ENCODE measurements around the gene KRT4.
"Not testable (repeated sequence)": the region's sequence is repeated elsewhere in the genome, so short reads cannot be mapped to it uniquely, and the experiment has no call there.

Gene KRT4

GRCh38 chr12:52807544-52808470 lies 6.1 kb downstream of the KRT4 start:
- no peak for DNase-seq

DNA sequence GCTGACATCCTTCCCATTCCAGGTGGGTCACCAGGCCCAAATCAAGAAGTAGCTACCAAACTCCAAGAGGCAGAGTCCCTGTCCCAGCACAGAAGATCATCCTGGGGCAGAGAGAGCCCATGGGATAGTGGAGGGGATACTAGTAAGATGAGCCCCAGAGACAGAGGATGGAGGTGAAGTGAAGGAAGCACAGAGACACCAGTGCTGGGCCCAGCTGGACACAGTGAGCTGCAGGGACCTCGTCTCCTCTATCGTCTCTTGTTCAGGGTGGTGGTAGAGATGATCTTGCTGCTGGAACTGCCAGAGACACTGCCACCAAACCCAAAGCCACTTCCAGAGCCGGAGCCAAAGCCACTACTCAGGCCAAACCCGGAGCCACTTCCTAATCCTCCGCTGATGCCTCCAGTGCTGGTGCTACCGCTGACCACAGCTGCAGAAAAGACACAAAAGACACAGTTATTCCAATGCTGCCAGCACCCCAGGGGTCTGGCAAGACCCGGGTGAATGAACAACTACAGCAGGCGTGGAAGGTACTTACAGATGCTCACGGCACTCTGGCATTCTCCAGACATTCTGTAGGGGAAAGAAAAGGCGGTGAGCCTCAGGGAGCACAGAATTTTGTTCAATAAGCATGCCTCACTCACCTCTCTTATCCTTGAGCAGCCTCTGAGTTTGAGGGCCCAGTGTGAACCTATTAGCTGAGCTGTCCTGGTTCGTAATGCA lies 6.9 kb downstream of the KRT4 start:
- DNase-seq = no peak

DNA sequence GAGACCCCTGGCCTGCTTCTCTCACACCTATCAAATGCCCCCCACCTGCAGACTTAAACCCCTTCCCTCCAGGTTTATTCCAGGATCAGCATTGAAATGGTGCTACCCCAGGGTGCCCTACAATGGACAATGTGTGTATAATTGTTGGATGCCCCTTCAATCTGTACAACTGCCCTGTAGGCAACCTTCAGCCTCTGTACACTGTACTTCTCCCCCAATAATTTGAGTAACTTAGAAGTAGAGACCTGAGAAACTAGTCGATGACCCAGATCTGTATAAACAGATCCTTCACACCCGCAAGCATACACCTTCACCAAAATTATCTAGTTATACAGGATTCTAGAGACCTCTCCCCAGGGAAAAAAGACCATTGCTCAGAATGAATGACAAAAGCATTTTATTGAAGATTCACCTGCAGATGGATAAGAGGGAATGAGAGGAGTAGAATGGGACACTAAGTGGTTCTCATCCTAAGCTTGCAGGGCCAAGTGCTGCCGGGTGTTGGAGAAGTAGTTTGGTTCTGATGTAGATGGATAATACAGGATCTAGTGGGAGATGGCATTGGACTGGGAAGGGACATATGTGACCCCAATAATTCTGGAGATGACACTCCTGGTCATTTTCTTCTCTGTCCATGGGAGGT lies 7.6 kb downstream of the KRT4 start:
- DNase-seq = no peak

GRCh38 chr12:52805739-52806138 lies 8.2 kb downstream of the KRT4 start:
- no peak for DNase-seq

- DNase-seq = no peak
These were observed 8.9 kb downstream of the KRT4 start for GRCh38 chr12:52805000-52805399.

DNA sequence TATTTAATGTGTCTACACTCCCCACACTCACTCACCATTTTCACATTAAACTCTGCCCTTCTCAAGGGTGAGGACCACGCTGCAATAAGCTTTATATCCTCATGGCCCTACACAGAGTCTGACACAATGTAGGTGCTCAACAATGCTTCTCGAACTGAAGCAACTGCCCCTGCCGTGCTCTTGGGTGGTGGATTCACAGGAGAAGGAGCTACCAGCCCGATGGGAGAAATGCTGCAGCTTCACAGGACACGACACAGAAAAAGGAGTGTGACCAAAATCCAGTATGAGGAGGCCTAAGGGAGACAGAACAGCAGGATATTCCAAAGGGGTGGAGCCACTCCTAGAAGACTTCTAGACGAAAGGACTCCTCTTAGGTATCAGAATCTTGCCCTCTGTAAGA lies 11.5 kb downstream of the KRT4 start:
- no peak for DNase-seq

GRCh38 chr12:52801773-52802172 lies 12.1 kb downstream of the KRT4 start:
- no peak for DNase-seq

- DNase-seq = no peak
These were observed 13.5 kb downstream of the KRT4 start for GRCh38 chr12:52800259-52800917.

- DNase-seq = no peak
These were observed 14.3 kb downstream of the KRT4 start for GRCh38 chr12:52799505-52800211.

DNA sequence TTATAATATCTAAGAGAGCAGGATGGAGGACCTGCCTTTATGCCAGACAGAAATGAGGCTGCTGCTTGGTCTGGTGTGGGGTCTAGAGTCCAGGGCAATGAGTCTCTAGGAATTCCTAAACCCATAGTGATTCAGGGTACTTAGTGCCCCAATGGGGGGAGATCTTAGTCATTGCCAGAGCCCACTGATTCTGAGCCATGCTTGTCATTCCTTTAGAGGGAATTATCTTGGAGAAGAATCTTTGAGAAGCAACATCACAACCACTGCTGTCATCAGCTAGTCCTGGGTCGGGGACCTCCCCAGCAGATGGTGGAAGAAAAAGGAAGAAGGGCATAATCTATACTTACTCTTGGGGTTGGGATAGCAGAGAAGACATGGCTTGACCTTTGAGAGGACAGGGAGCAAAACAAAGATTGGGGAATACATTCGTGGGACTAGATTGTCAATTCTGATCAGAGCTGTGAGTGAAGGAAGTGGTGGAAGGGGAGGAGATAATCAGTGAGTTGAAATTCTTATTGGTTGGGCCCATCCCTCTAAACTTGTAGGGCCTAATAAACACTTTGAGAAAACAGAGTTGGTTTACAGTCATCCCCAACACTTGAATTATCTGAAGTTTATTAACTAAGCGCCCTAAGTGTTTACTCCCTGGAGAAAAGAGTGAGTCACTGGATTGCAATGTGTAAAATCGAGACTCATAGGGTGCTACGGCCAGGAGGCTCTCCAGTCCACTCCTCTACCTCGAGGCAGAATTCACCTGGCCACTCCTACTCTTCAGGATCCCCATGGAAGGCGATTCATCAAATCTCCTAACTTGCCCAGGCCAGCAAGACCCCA lies 15.0 kb downstream of the KRT4 start:
- DNase-seq = peak in 1 of 2 experiments; percentile 25

GRCh38 chr12:52798003-52798670 lies 15.8 kb downstream of the KRT4 start:
- no peak for DNase-seq

- DNase-seq = no peak
These were observed 16.4 kb downstream of the KRT4 start for GRCh38 chr12:52797529-52797894.

DNA sequence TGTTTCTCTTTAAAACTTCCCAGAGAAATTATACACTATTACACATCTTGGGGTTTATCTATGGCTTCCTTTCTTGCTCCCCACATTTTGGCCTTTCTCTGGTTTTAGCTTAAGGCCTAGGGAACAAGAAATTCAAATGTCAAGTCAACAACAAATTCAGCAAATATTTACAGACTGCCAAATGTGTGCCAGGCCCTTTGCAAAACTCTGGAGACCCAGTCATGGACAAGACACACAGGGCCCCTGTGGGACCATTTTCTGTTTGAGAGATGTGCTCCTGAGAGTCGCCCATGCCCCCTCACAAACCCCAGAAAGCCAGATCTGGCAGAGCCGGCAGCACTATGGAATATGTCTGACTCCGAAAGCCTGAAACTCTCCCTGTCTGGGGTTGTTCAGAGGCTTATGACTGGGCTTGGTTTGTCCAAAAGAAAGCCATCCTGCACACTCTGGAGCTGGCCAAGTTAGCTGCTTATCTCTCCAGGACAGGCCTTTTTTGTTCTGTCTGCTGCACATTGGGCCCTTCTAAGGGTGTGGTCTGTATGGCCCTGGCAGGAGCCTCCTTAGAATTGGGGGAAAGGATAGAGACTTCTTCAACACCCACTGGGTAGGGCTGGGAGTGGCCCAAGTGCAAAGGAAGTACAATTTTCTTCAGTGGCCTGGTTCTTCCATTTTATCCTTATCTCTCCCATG lies 16.9 kb downstream of the KRT4 start:
- no peak for DNase-seq

DNA sequence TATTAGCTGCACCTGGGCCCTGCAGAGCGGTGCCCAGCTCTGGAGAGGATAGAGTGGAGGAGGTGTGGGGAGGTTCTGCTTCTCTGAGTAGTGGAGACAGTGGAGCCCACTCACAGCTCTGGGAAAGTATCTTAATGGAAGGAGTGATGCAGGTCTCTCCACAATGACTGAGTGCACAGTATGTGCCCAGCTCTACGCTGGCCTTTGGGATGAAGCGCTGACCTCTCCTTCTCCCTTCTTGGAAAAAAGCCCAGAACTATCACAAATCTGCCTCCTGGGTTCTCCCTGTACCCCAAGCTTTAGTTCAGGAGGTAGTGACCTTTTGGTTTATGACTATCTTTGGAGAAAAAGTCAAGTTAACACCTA lies 17.5 kb downstream of the KRT4 start:
- DNase-seq = no peak

DNA sequence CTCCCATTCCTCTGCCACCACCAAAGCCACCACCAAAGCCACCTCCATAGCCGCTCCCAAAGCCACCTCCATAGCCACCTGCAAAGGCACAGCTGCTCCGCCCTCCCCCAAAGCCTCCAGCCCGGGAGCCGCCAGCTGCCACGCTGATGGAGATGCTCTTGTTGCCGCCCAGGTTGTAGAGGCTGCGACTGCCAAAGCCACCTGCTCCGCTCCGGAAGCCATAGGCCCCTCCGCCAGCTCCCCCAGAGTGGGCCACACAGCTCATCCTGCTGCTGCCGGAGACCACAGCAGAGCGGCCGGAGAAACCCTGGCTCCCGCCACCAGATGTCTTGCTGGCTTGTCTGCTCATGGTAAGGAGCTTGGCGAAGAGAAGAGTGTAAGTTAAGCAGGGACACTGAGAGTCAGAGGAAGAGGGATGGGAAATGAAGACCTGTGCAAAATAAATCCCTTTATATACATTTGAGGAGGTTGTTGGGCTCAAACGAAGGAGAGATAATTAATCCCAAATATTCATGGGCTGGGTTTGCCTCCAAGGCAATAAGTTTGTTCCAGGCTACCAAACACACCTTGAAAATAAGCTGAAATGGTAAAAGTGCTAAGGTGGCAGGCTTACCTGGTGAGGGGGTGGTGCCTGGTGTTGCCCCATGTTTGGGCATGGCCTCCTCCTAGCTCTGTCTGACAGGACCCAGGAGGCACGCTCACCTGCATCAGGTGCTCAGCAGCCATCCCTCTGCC lies 18.1 kb downstream of the KRT4 start, which contains the start of gene KRT3:
TSS of gene KRT3 (minus strand) at position 424 of the 735 bp plus-strand sequence. CDS start at position 349, 75 bp downstream.
- DNase-seq = no peak

DNA sequence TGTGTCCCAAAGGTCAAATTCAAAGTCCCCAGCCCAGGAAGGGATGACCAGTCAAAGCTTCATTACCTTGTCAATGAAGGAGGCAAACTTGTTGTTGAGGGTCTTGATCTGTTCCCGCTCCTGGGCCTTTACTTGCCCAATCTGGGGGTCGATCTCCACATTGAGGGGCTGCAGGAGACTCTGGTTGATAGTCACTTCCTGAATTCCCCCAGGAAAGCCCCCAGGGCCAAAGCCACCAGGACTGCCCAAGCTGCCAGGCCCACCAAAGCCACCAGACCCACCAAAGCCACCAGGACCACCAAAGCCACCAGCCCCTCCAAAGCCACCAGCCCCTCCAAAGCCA lies 18.6 kb downstream of the KRT4 start:
- DNase-seq = not testable (repeated sequence)

- DNase-seq = no peak
These were observed 19.2 kb downstream of the KRT4 start for GRCh38 chr12:52794479-52795331.

DNA sequence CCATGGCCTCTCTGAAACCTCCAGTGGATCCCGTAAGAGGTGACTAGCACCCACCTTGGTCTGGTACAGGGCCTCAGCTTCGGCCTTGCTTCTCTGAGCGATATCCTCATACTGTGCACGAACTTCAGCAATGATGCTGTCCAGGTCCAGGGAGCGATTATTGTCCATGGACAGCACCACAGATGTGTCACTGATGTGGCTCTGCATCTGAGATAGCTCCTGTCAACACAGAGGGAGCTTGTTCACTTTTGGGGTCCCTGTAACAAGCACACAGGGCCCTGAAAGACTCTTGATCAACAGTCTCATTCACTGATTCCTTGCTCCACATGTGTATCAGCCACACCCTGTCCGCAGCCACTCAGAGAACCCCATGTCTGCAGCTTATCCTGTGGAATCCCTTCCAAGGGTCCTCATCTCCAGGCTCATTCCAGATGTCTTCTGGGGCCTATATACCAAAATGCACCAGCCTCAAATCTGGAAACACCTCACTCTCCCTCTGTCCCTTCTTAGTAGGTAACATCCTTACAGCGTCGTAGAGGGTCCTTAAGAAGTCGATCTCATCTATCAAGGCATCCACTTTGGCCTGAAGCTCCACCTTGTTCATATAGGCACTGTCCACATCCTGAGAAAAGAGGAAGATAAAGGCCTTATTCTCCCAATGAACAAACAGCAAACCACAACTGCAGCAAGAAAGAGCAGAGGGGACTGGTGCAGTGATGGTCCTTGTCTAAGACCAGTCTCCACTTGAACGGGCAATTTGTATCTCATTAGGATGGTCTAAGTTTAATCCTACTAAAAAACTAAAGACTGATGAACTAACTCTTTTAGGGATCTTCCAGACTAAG lies 21.5 kb downstream of the KRT4 start:
- no peak for DNase-seq
